Choroid plexus epithelial cell (primary cell): ENCODE measurements around the gene GGCX.
"Not testable (repeated sequence)": the region's sequence is repeated elsewhere in the genome, so short reads cannot be mapped to it uniquely, and the experiment has no call there.

Experiments
- DNase-seq: peaks from one replicate; pipeline ENCODE4 v3.0.0-alpha.2; 2010; ENCODE audit warnings: low read depth
- H3K4me3 ChIP-seq: 2 replicates; pipeline ENCODE4 v1.5.1; 2011; ENCODE audit warnings: low read depth, mild to moderate bottlenecking, control low read depth, low read length, moderate library complexity
- CTCF ChIP-seq: conservative IDR thresholded peaks from 2 replicates; pipeline ENCODE4 v1.5.1; 2011; ENCODE audit warnings: low read depth, mild to moderate bottlenecking, control low read depth, inconsistent platforms, low read length, moderate library complexity

The GGCX gene

GRCh38 chr2:85550486-85550885, 10.8 kb downstream of the GGCX start:
- DNase-seq = no peak
- H3K4me3 ChIP-seq = no peak overlapping the region
- TF ChIP-seq CTCF = no peak

GRCh38 chr2:85549826-85550225, 11.5 kb downstream of the GGCX start:
- TF ChIP-seq CTCF = no peak
- peak; percentile 96 for DNase-seq
- no peak overlapping the region for H3K4me3 ChIP-seq

- no peak overlapping the region for H3K4me3 ChIP-seq
Measured at GRCh38 chr2:85549095-85549494, 12.2 kb downstream of the GGCX start.

GRCh38 chr2:85548608-85548900, 12.7 kb downstream of the GGCX start:
- no peak for DNase-seq
- TF ChIP-seq CTCF = no peak
- no peak overlapping the region for H3K4me3 ChIP-seq

More at GRCh38 chr2:85549095-85549494, 12.2 kb downstream of the GGCX start:
- no peak for TF ChIP-seq CTCF
- DNase-seq = no peak

GRCh38 chr2:85547859-85548607, 13.3 kb downstream of the GGCX start:
- H3K4me3 ChIP-seq = no peak overlapping the region
- no peak for DNase-seq
- no peak for TF ChIP-seq CTCF

- no peak for TF ChIP-seq CTCF
Measured at GRCh38 chr2:85547089-85547858, 14.0 kb downstream of the GGCX start.

GRCh38 chr2:85545780-85546240, 15.5 kb downstream of the GGCX start:
- no peak for DNase-seq
- TF ChIP-seq CTCF = no peak
- H3K4me3 ChIP-seq = no peak overlapping the region

More at GRCh38 chr2:85547089-85547858, 14.0 kb downstream of the GGCX start:
- DNase-seq = no peak
- H3K4me3 ChIP-seq = no peak overlapping the region

GRCh38 chr2:85544915-85545779, 16.1 kb downstream of the GGCX start:
- DNase-seq, H3K4me3 ChIP-seq: not testable (repeated sequence)

- not testable (repeated sequence) for H3K4me3 ChIP-seq, DNase-seq
Measured at GRCh38 chr2:85544254-85544691, 17.0 kb downstream of the GGCX start.
